Heart left ventricle (tissue), 13 donors: ENCODE results near the gene CNKSR1.

Source experiments
- CTCF ChIP-seq, 12 donors: fragments of 200-600 bp; sonication (generic) in 4 of 12; IDR thresholded peaks; one replicate each; pipeline versions ENCODE4 v1.5.0 to v1.8.0; 2018 to 2022; ENCODE audit warnings: antibody characterized with exemption in 12 of 12, mild to moderate bottlenecking in 5 of 12
- POLR2A ChIP-seq, 2 donors: fragments of 450-650 bp; IDR thresholded peaks; one replicate each; pipeline ENCODE4 v1.6.1; 2017; ENCODE audit warnings: antibody characterized with exemption in 2 of 2, mild to moderate bottlenecking in 2 of 2, moderate library complexity in 2 of 2
- donor health status: ischemic (EF 13 %, LVEDD 7.1; RV severe dilation, severe dysfunction).
- donor health status: DM: no; HTN: yes; CAD: no.
- donor health status: DM: no; HTN: no; CAD: no.
- donor health status: ischemic (EF 25% LVEDD 6.9; RV normal size, moderate dysfunction).
- donor health status: ischemic (EF 25% LVEDD 5.7; RV mildly dilated, moderate dysfunction).
- donor health status: ischemic (EF 35%, LVEDD 5.7; RV mildly dilated, moderate dysfunction).
- donor health status: nonischemic (EF 11% LVEDD 7.7; RV severe dilation, severe dysfunction).
- donor health status: DM: yes; HTN: yes; CAD: no.
- donor health status: PGD.
- donor health status: ischemic (EF 29% LVEDD 5.4; RV normal size, mild dysfunction).
- donor health status: nonischemic (EF 23%, LVEDD 6.1; RV moderate dilation, normal function).

- TF ChIP-seq CTCF (IDR thresholded peaks at IDR 0.05) (peak in 4 of 12 donors; percentile 6 to 19 (median 12)), POLR2A (IDR thresholded peaks at IDR 0.05) (no peak)
These were observed 13.2 kb downstream of the CNKSR1 start, which contains the start of gene CATSPER4 for GRCh38 chr1:26190373-26190987.
